HG03460 (cell line): ENCODE measurements around the gene LPXN.
A peak's percentile ranks its signal among the peaks of the same experiment; 100 is the strongest.

Source experiments
- ATAC-seq: cut with Tn5 transposase; IDR thresholded peaks from one replicate; pipeline ENCODE4 v1.9.1; 2021; ENCODE audit not compliant: unreplicated experiment

LPXN gene

GRCh38 chr11:58525037-58525614, 50.5 kb downstream of the LPXN start:
- ATAC-seq, result peak; percentile 94

- peak; percentile 37 for ATAC-seq
Observed at GRCh38 chr11:58524232-58525036, 51.2 kb downstream of the LPXN start.

GRCh38 chr11:58513747-58514367, 61.8 kb downstream of the LPXN start:
- no peak for ATAC-seq

GRCh38 chr11:58511636-58512035, 64.0 kb downstream of the LPXN start:
- ATAC-seq, result no peak

- ATAC-seq, result no peak
Observed at GRCh38 chr11:58509748-58510147, 65.9 kb downstream of the LPXN start.

GRCh38 chr11:58508814-58509213, 66.8 kb downstream of the LPXN start:
- no peak for ATAC-seq

- ATAC-seq, result no peak
Observed at GRCh38 chr11:58508005-58508404, 67.7 kb downstream of the LPXN start, which contains the start of gene OR5B21. Gene OR5B21 (minus strand): TSS chr11:58508105. CDS start chr11:58508105, 0 bp downstream.

- ATAC-seq, result no peak
Observed at GRCh38 chr11:58507355-58507754, 68.3 kb downstream of the LPXN start.

- no peak for ATAC-seq
Observed at GRCh38 chr11:58506935-58507334, 68.7 kb downstream of the LPXN start.

- ATAC-seq, result no peak
Observed at GRCh38 chr11:58505849-58506248, 69.8 kb downstream of the LPXN start.

- ATAC-seq, result no peak
Observed at GRCh38 chr11:58504232-58504631, 71.4 kb downstream of the LPXN start.

GRCh38 chr11:58503361-58503856, 72.2 kb downstream of the LPXN start:
- peak; percentile 92 for ATAC-seq

- no peak for ATAC-seq
Observed at GRCh38 chr11:58502004-58502403, 73.7 kb downstream of the LPXN start.

GRCh38 chr11:58498464-58498863, 77.2 kb downstream of the LPXN start:
- no peak for ATAC-seq

GRCh38 chr11:58497951-58498350, 77.7 kb downstream of the LPXN start:
- ATAC-seq, result no peak

GRCh38 chr11:58495906-58496305, 79.8 kb downstream of the LPXN start:
- ATAC-seq, result no peak

GRCh38 chr11:58494101-58494500, 81.6 kb downstream of the LPXN start:
- ATAC-seq, result no peak

- ATAC-seq, result no peak
Observed at GRCh38 chr11:58493676-58494075, 82.0 kb downstream of the LPXN start.

- no peak for ATAC-seq
Observed at GRCh38 chr11:58490827-58491226, 84.8 kb downstream of the LPXN start.

- ATAC-seq, result no peak
Observed at GRCh38 chr11:58487170-58487569, 88.5 kb downstream of the LPXN start.

- no peak for ATAC-seq
Observed at GRCh38 chr11:58485961-58486360, 89.7 kb downstream of the LPXN start.
